NCI-H146 treated with DMSO at 0.1 percent for 48 hours (cell line): ENCODE results near the gene CLEC16A.

Experiments used
- DNase-seq: peaks from one replicate; lab custom pipeline; 2025; ENCODE audit not compliant: unreplicated experiment; lab: John Stamatoyannopoulos, UW

CLEC16A gene

DNA sequence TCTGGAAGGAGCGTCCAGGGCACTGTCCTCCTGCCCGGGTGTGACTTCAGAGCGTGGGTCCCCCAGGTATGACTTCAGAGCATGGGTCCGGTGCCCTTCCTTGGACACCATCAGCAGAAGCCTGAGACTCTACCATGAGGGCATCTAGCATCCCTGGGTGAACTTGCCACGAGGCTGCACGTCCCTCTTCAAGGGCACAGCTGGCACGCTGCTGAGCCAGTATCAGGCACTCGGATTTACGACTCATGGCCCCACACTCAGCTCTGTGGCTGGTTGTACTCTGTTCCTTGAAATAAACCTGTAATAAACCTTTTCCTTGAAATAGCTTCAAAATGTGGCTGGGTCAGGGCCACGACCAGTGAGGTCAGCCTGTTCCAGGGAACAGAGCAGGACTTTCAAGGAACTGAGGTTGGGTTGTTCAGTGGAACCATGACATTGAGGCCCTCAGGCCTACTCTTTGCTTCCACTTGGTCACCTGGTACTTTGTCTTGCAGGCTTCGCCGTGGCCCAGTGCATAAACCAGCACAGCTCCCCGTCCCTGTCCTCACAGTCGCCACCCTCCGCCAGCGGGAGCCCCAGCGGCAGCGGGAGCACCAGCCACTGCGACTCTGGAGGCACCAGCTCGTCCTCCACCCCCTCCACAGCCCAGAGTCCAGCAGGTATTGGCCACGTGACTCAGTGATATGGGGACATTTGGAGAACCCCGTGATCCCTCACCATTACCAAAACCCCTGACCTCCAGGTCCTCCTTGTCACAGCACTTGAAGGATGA, 221.7 kb downstream of the CLEC16A start:
- DNase-seq: no peak

DNA sequence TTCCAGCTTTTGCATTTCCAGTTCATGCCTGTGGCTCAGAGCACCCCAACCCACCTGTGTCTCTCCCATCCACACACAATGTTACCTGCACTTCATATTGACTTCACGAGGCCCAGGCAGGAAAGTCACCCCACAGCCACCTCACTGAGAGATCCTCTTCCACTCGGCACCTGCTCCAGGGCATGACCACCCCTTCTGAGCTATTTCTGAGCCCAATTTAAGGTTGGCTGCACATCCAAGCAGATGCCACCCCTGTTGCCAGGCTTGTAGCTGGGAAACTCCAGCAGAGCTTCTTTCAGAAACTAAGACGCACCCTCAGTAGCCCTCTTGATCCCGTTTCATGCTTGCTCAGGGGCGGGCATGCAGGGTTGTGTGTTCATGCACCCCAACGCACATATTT, 223.2 kb downstream of the CLEC16A start:
- DNase-seq: no peak

DNA sequence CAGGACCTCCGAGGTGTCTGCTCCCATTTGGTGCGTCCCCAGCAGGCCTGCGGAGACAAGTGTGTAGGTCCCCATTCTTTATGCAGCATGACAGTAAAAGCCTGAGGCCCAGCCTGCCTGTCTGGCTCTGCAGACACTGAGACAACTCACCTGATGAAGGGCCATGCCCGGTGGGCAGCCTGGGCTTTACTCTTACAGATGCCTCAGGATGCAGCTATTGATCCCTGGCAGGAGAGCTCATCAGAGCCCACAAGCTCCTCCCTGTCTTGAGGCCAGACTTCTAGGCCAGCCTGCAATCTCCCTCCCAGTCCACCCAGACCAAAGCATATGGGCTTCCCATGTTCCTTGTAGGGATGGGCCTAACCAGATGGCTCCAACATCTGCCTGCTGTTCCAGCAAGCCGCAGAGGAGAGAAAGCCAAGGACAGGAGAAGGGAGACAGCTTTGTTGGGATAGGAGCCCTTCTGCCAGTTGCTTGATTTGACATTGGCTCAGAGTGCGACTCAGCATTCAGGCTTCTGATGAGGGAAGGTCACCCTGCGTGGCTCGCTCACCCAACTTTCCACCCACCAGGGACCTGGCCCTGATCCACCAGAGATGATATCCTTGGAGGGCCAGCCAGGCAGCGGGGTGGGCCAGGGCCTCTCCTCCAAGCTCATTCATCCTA, 224.2 kb downstream of the CLEC16A start:
- no peak for DNase-seq

DNA sequence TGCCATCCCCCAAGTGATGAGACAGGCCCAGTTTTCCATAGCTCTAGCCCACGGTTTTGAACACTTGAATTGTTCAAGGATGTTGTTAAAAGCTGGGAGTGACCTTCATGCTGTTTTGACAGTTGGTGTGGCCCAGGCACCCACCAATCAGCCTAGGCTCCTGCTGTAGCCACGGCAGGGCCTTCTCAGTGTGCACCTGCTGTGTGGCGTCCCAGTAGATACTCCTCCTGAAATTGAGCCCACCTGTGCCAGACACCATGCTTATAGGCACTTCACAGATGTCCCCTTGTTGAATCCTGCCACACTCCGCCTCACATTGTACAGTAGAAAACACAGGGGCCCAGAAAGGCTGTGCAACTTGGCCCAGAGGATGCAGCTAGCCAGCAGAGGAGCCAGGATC, 225.3 kb downstream of the CLEC16A start:
- DNase-seq: no peak

DNA sequence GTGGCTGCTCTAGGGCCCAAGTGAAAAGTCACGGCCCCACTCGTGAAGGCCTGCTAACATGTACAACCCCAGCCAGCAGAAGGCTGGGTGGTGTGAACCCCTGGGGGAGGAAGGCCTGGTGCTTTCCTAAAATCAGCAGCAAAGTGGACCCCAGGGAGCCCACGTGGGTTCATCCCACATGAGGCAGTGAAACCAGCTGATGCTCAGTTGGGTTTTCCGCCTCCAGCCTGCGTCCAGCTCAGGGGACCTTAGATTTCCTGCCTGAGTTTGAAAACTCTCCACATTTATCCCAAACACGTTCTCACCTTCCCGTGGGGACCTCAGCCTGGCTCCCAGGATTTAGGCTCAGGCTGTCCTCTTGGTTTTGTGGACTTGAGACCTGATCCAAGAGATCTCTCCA, 225.8 kb downstream of the CLEC16A start:
- no peak for DNase-seq

DNA sequence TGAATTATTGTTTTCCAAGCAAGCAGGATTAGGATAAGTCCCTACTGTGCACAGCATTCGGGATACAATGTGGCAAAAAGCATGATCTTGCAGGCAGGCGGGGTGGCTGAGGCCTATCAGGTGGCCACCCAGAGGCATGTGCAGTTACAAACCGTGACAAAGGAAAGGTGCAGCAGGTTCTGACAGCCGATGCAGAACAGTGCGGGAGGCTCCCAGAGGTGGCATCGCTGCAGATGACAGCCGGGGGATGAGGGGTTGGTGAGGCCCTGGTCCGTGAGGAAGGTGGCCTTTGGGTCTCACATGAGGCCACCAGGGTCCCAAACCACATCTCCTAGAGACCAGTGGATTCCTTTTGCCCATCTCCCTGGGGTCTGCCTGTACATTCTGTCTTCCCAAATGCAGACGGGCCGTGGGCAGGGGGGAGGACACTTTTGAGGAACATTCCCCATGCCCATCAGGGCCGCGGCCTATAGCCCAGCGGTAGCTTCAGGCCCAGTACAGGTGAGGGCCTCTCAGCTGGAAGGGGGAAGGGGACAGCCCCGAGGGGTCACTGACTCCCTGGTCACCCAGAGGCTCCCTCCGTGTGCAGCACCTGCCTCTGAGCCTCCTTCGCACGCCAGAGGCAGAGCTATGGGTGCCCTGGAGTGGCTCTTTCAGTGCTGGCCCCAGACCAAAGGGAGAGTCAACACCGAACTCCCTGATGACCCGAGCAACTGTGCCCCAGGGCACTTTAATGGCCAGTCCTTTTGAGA, 226.5 kb downstream of the CLEC16A start:
- no peak for DNase-seq

DNA sequence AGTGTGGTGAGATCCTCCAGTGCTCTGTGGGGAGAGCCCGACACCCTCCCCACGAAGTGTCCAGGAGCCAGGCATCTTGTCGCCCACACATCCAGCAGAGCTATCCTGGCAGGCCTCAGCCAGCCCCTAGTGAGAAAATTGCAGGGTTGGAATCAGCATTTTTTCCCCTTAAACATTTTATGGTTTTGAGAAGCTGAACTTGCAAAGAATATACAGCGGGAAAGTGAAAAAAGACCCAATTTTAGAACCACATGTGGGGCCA, 227.0 kb downstream of the CLEC16A start:
- no peak for DNase-seq

DNA sequence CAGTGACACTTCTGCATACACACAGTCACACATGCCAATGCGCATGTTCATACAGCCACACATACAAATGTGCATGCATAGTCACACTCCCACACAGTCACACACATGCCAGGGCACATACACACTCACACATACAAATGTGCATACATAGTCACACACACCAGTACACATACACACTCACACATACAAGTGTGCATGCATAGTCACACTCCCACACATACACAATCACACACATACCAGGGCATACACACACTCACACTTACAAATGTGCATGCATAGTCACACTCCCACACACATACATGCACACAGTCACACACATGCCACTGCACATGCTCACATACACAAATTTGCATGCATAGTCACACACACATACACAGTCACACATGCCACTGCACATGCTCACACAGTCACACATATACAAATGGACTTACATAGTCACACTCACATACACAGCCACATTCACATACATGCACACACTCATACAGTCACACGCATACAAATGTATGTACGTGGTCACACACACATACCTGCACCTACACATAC, 227.5 kb downstream of the CLEC16A start:
- no peak for DNase-seq

DNA sequence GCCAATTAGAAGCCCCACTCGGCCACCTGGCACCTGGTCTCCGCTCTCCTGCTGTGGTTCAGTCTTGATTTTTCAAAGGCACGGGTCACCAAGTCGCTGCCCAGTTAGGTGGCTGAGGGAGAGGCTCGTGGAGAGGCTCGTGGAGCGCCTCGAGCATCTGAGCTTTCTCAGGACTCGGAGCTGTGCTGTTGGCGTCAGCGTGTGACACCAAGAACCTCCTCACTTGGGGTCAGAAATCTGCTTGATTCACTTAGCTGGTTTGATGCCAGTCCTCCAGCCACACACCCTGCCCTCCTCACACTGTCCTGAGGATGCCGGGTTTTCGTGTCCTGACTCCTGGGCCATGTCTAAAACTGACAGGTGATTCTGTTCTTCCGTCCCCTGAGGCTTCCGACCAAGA, 229.1 kb downstream of the CLEC16A start:
- no peak for DNase-seq

DNA sequence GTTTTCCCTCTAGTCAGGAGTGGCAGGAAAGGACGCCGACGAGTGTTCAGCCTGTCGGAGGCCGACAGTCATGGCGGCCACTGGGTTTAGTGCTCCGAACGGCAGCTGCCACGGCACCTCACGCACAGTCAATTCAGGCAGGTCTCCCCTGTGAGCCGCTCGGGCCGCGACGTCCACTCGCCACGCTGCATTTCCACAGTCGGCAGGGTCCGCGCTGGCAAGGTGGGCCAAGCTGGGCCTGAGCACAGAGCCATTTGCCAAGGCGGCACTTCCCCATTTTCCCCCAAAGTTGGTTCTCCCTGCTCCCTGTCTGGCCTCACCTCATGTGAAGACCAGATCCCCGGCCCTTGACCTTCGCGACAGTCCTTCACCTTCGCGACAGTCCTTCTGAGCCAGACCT, 229.8 kb downstream of the CLEC16A start:
- no peak for DNase-seq

DNA sequence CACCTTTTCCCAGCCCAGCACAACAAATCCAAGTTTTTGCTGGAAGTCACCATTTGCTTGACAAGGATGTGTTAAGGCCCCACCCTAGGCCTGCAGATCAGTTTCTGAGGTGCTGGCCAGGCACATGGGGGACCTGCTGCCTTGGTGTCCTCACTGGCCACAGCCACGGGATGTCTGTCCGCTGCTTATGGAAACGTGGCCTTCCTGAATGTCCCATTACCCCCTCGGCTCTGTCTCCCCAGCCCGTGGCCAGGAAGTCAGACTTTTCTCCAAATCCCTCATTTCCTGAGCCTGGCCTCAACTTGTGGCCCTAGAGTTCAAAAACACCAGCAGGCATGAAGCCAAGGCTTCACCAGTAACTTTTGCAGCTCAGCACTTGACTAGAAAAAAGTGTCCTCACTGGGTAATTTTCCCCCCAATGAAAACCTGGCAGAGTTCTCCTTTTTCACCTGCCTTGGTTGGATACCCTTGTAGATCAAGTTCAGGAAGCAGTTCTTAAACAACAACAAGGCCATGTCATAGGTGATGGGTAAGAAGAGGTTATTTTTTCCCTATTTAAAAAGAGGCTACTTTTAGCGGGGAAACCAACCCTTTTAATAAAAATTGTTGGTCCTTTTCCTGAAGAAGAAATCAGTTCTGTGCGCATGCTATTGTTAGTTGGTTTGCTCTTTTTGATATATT, 230.9 kb downstream of the CLEC16A start:
- no peak for DNase-seq

DNA sequence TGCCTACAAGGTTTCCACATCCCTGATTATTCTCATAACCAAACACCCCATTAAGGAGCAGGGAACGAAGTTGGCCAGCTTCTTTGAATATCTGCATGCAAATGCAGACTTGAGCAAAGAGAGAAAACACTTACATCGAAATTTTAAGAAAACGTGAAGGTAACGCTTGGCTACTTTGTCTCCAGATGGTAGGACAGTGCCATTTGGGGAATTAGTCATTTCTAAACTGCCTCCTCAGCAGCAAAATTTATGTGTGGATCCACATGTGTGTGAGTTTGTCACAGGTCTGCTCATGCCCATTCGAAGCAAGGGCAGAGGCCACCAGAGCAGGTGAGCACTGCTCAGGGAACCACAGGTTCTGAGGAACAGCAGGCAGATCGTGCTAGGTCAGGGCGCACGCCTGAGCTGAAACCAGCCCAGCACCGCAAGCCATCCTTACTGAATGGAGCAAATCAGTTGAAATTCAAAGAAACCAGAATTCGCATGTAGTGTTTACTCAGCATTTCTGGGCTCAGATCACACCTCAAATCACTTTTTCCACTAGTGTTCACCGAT, 231.5 kb downstream of the CLEC16A start:
- no peak for DNase-seq

DNA sequence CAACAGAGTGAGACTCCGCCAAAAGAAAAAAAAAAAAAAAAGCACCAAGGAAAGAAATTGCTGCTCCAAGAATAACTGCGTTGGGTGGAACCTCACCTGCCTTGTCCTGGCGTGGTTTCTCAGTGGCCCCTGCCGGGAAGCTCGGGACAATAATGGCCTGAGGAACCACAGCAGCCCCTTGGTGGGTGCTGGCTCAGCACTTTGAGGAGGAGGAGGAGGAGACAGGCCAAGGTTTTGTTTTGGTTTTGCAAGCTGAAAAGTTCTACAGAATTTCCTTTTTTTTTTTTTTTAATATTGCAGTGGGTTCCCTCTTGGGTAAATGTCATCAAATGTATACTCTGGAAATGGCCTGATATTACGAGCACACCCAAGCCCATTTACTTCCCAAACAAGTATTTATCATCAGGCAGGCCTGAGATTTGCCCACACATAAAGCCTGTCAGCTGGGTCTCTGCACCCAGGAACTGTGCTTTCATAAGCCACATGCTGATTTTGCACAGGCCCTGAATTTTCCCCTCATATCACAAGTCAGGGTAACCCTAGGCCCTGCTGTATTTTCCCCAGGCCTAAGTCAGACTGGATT, 233.3 kb downstream of the CLEC16A start:
- no peak for DNase-seq

DNA sequence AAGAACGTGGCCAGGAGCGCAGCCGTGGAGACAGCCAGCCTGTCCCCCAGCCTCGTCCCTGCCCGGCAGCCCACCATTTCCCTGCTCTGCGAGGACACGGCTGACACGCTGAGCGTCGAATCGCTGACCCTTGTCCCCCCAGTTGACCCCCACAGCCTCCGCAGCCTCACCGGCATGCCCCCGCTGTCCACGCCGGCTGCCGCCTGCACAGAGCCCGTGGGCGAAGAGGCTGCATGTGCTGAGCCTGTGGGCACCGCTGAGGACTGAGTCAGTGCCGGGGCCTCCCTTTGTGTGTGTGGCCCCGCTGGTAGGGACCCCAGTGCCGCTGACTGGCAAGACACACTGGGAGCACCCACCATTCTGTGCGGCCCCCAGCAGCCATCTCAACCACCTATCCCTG, 234.1 kb downstream of the CLEC16A start:
- DNase-seq: no peak

DNA sequence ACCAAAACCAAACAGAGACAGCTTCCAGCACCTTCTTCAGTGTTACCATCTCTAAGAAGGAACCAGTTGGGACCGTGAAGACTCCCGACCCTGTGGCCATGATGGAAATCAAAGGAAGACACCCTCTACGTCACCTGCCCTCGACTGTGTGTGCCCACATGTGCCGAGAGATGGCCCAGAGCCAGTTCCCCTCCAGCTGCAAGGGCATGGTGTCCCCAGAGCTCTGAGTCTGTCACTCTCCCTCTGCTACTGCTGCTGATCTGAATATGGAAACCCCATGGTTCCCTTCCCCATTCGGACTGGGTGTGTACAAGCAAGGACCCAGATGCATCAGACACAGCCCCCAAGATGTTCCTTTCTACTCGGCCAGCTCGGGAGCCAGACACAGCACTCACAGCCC, 235.2 kb downstream of the CLEC16A start:
- no peak for DNase-seq

DNA sequence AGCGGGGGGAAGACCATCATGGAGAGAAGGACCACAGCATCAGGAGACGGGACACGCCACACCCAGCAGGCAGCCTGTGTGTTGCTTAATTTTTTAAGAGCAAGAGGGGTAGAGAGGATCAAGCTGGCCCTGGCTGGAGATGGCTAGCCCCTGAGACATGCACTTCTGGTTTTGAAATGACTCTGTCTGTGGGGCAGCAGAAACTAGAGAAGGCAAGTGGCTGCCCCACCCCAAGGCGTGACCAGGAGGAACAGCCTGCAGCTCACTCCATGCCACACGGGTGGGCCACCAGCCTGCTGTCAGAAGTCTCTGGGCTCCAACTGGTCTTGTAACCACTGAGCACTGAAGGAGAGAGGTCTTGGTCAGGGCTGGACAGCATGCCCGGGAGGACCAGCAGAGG, 236.1 kb downstream of the CLEC16A start:
- no peak for DNase-seq

DNA sequence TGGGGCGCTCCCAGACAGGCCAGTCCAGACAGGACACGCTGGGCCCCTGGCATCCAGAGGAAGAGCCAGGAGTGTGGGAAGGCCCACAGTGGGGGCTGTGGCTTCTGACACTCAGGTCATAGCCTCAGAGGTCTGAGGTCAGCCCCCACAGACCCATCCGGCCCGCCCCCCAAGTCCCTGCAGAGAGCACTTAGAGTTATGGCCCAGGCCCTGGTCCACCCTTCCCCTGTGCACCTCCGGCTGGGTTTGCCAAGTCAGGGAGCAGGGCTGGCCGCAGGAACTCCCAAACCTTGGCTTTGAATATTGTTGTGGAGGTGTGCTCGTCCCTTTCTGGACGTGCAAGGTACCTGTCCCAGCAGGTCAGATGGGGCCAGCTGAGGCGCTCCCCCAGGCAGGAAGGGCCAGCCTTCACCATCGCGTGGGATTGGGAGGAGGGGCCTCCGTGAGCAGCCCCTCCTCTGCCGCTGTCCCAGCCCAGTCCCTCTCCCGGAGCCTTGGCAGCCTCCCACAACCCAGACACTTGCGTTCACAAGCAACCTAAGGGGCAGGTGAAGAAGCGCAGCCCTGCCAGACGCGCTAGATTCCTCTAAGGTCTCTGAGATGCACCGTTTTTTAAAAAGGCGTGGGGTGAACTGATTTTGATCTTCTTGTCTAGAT, 237.0 kb downstream of the CLEC16A start:
- DNase-seq: no peak

DNA sequence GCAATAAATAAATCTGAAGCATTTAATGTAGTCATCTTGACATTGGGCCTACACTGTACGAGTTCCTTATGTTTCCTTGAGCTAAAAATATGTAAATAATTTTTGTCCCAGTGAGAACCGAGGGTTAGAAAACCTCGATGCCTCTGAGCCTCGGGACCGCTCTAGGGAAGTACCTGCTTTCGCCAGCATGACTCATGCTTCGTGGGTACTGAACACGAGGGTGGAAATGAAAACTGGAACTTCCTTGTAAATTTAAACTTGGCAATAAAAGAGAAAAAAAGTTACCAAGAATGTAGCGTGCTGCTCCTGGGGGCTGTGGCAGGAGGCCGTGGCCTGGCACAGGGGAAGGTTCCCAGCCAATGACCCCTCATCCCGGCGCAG, 237.5 kb downstream of the CLEC16A start:
- no peak for DNase-seq

DNA sequence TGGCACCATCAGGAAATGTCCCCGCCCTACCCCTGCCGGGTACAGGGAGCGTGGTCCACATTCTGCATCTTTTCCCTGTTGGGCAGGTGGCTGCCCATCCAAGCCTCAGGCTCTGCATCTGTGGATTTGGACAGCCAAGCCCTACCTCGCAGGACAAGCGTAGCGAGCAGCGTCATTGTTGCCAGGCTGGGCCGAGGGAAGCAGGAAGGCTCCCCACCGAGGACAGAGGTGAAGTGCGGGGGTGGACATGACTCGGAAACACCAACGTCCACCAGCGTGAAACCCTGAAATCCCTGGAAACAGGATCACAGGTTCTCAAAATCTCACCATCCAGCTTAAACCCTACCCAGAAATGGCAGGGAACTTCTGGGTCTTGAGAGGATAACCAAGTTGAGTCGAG, 238.0 kb downstream of the CLEC16A start:
- DNase-seq: no peak

DNA sequence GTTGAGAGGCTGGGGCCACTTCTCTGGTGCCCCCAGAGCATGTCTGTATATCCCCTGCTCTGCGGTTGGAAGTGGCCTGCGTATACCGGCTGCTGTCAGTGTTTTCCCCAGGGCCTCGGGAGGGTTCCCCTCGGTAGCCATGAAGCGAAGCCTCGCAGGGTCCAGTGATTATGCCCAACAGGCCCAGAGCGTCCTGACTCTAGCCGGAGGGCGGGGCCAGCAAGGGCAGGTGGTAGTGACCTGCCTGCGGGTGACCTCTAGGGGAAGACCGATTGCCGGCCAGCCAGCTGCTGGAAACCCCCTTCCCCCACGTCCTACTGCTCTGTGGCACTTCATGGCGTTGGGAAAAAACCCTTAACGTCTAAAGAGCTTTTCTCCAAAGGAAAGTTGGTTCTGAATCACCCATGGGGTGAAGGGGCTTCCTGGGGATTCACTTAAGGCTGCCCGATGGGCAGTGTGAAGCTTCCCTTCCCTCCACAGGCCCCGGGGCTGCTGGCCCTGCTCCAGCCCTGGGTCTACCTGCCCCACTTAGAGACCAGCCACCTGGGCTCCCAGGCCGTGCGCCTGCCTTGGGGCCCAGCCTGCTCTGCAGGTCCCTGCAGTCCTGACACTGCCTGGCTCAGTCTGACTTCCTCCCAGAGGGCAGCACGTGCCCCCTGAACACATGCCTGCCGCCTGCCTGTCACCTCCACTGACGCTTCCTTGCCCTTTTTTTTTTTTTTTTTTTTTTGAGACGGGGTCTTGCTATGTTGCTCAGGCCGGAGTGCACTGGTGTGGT, 238.9 kb downstream of the CLEC16A start:
- no peak for DNase-seq
